Mesothelial cell of epicardium (in vitro differentiated cells): ENCODE measurements around the gene NCR2. TPM values are rescaled to one million over a fixed set of nuclear protein-coding genes. Genes with fewer than 3 reads are reported as not detected.
A peak's percentile ranks its signal among the peaks of the same experiment; 100 is the strongest.

Source experiments
- DNase-seq, 2 experiments: peaks; one replicate each; pipeline ENCODE4 v3.0.0; 2021; ENCODE audit warnings: low spot score in 2 of 2; ENCODE audit not compliant: unreplicated experiment in 2 of 2
- H3K27ac Mint-ChIP-seq: 2 replicates; pipeline ENCODE4 v1.8.0; 2021; ENCODE audit warnings: mixed read lengths
- H3K27me3 Mint-ChIP-seq: 2 replicates; pipeline ENCODE4 v1.8.0; 2021; ENCODE audit warnings: low read depth, mixed read lengths
- H3K36me3 Mint-ChIP-seq: 2 replicates; pipeline ENCODE4 v1.8.0; 2021; ENCODE audit warnings: mixed read lengths
- H3K4me1 Mint-ChIP-seq: 2 replicates; pipeline ENCODE4 v1.8.0; 2021; ENCODE audit warnings: mixed read lengths
- H3K4me3 Mint-ChIP-seq: 2 replicates; pipeline ENCODE4 v1.8.0; 2021; ENCODE audit warnings: mild to moderate bottlenecking, moderate library complexity, mixed read lengths
- H3K9me3 Mint-ChIP-seq: 2 replicates; pipeline ENCODE4 v1.8.0; 2021; ENCODE audit warnings: mixed read lengths
- total RNA-seq: library from RNA; stranded (reverse); gene quantifications from 3 replicates; pipeline ENCODE4 v1.2.1, GENCODE V29; 2021
- TF ChIP-seq, protein P1 (sequence below): fragments of 200-600 bp; sonication (generic); IDR thresholded peaks from one replicate; pipeline ENCODE4 v1.5.0; 2021; ENCODE audit warnings: antibody characterized with exemption; ENCODE audit not compliant: unreplicated experiment

NCR2 gene
- total RNA-seq, 1 donor from 2014 or later = not detected

DNA sequence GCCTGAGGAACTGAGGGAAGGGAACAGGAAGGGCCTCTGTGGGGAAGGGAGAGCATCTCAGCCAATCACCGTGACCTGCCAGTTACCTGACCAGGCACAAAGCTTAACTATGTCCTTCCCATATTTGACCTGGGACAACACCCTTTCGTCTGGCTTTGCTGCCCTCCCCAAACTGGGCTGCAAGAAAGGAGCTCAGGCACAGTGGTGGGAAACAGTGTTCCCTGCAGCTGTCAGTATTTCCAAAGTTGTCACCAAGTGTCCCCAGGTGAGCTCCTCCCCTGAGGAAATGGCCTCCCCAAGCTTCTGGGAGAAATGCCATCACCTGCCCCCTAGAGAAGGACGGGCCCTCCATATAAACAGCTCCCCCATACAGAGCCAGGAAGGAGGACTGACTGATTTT, 17.9 kb downstream of the NCR2 start:
- H3K9me3 Mint-ChIP-seq = peaks cover 5% of the 10 kb centered on the region
- no peak overlapping the region for H3K4me3 Mint-ChIP-seq
- TF ChIP-seq, protein P1, sequence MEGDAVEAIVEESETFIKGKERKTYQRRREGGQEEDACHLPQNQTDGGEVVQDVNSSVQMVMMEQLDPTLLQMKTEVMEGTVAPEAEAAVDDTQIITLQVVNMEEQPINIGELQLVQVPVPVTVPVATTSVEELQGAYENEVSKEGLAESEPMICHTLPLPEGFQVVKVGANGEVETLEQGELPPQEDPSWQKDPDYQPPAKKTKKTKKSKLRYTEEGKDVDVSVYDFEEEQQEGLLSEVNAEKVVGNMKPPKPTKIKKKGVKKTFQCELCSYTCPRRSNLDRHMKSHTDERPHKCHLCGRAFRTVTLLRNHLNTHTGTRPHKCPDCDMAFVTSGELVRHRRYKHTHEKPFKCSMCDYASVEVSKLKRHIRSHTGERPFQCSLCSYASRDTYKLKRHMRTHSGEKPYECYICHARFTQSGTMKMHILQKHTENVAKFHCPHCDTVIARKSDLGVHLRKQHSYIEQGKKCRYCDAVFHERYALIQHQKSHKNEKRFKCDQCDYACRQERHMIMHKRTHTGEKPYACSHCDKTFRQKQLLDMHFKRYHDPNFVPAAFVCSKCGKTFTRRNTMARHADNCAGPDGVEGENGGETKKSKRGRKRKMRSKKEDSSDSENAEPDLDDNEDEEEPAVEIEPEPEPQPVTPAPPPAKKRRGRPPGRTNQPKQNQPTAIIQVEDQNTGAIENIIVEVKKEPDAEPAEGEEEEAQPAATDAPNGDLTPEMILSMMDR = no peak
- no peaks in the 10 kb centered on the region for H3K36me3 Mint-ChIP-seq
- peaks cover 66% of the 10 kb centered on the region for H3K27me3 Mint-ChIP-seq
- DNase-seq = peak in 1 of 2 experiments; percentile 13
- H3K4me1 Mint-ChIP-seq = no peaks in the 10 kb centered on the region
- H3K27ac Mint-ChIP-seq = no peak overlapping the region

DNA sequence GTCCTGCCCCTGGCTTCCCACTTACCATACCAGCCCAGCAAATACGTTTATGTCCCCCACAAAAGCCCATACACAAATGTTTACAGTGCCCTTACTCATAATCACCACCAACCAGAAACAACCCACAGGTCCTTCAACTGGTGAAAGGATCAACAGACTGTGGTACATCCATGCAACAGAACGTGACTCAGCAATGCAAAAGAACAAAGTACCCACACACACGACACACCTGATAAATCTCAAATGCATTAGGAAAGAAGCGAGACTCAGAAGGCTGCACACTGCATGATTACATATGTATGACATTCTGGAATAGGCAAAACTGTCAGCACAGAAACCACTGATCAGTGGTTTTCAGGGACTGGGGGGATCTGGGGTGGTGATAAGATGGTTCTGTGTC, 20.5 kb downstream of the NCR2 start:
- TF ChIP-seq, protein P1 = no peak

DNA sequence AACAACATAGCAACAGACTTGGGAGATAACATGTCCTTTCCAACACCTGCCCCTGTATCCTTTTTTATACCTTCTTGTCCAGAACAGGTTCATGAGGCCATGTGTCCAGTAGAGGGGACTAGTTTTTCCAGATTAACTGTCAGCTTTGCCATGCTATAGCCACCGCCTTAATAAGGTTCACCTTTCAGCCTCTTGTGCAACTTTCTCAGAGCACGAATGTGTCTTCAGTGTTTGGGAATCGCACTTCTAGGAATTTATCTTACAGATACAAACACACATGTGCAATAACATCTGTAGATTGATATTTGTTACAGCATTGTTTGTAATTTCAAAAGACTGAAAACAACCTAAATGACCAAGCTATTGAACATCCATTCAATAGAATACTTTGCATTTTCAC, 21.4 kb downstream of the NCR2 start:
- peaks cover 2% of the 10 kb centered on the region for H3K36me3 Mint-ChIP-seq
- H3K9me3 Mint-ChIP-seq = peaks cover 27% of the 10 kb centered on the region
- H3K4me3 Mint-ChIP-seq = no peak overlapping the region
- peaks cover 54% of the 10 kb centered on the region for H3K27me3 Mint-ChIP-seq
- peak in 1 of 2 experiments; percentile 10 for DNase-seq
- H3K4me1 Mint-ChIP-seq = no peaks in the 10 kb centered on the region
- TF ChIP-seq, protein P1 = no peak
- H3K27ac Mint-ChIP-seq = no peak overlapping the region

More for the DNA sequence above, 20.5 kb downstream of the NCR2 start:
- Mint-ChIP-seq H3K27ac (no peak overlapping the region), H3K4me1 (no peaks in the 10 kb centered on the region), H3K27me3 (peaks cover 58% of the 10 kb centered on the region), H3K4me3 (no peak overlapping the region), H3K36me3 (peaks cover 2% of the 10 kb centered on the region), H3K9me3 (peaks cover 18% of the 10 kb centered on the region)
- DNase-seq = no peak

DNA sequence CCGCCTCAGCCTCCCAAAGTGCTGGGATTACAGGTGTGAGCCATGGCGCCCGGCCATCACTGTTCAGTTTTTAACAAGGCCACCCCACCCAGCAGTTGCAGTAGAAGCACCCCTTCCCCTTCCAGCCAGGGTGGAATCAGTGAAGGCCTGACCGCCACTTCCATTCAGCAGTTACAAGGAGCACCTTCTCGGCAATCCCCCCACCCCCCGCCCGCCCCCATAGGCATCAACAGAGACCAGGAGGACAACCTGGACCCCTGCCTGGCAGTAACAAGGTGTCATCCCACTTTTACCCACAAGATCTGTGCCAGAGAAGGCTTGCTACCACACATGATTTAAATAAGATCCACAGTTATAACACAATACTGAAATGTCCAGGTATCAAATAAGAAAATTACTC, 23.1 kb downstream of the NCR2 start:
- TF ChIP-seq, protein P1 = no peak
- peak in 1 of 2 experiments; percentile 11 for DNase-seq
- H3K27ac Mint-ChIP-seq = no peak overlapping the region
- H3K36me3 Mint-ChIP-seq = peaks cover 2% of the 10 kb centered on the region
- peaks cover 44% of the 10 kb centered on the region for H3K27me3 Mint-ChIP-seq
- no peaks in the 10 kb centered on the region for H3K4me1 Mint-ChIP-seq
- H3K4me3 Mint-ChIP-seq = no peak overlapping the region
- peaks cover 32% of the 10 kb centered on the region for H3K9me3 Mint-ChIP-seq

DNA sequence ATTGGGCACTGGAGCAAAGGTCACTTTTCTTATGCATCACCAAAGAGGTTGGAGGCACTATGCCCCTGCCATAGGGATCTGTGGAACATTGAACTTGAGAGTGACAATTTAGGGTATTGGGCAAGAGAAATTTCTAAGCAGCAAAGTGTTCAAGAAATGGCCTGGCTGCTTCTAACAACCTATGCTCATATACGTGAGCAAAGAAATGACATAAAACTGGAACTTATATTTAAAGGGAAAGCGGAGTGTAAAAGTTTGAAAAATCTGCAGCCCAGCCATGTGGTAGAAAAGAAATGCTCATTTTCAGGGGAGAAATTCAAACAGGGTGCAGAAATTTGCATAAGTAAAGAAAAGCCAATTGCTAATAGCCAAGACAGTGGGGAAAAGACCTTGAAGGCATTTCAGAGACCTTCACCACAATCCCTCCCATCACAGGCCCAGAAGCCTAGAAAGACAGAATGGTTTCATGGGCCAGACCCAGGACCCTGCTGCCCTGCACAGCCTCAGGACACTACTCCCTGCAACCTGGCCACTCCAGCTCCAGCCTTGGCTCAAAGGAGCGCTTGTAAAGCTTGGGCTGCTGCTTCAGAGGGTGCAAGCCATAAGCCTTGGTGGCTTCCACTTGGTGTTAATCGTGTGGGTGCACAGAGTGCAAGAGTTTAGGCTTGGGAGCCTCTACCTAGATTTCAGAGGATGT, 24.4 kb downstream of the NCR2 start:
- Mint-ChIP-seq H3K4me1 (no peaks in the 10 kb centered on the region), H3K4me3 (no peak overlapping the region), H3K27me3 (peaks cover 45% of the 10 kb centered on the region), H3K36me3 (peaks cover 2% of the 10 kb centered on the region), H3K27ac (no peak overlapping the region), H3K9me3 (peaks cover 32% of the 10 kb centered on the region)
- DNase-seq = no peak
- TF ChIP-seq, protein P1 = no peak
